Activated T-cell treated with anti-CD3 and anti-CD28 coated beads, Interleukin-2, amount 50 U/mL, for 72 hours (primary cell): ENCODE data around the gene GSDMA. TPM values are rescaled to one million over a fixed set of nuclear protein-coding genes. Genes with fewer than 3 reads are reported as not detected.
"Not testable (repeated sequence)": the region's sequence is repeated elsewhere in the genome, so short reads cannot be mapped to it uniquely, and the experiment has no call there.

Experiments used
- ATAC-seq, 2 donors: fragments of 150-1000 bp; cut with Tn5 transposase; replicated peaks in 1 of 2; 2 replicates each; pipeline ENCODE4 v1.10.0; 2021; ENCODE audit warnings: moderate library complexity in 2 of 2, mild to moderate bottlenecking in 1 of 2
- DNase-seq, 2 donors: peaks; one replicate each; pipeline ENCODE4 v3.0.0; 2021 to 2022; ENCODE audit warnings: mixed read lengths in 1 of 2
- H3K27ac Mint-ChIP-seq: one replicate; pipeline ENCODE4 v1.8.0; 2022; ENCODE audit warnings: mild to moderate bottlenecking, moderate library complexity, mixed read lengths
- H3K27me3 Mint-ChIP-seq: one replicate; pipeline ENCODE4 v1.8.0; 2022; ENCODE audit warnings: low read depth, mixed read lengths
- H3K36me3 Mint-ChIP-seq, 2 donors: one replicate each; pipeline ENCODE4 v1.8.0; 2022; ENCODE audit warnings: mixed read lengths in 2 of 2, mild to moderate bottlenecking in 1 of 2; ENCODE audit not compliant: insufficient read depth in 2 of 2
- H3K4me1 Mint-ChIP-seq: one replicate; pipeline ENCODE4 v1.8.0; 2022; ENCODE audit warnings: low read depth, mixed read lengths
- H3K4me3 Mint-ChIP-seq, 2 donors: one replicate each; pipeline ENCODE4 v1.8.0; 2022; ENCODE audit warnings: mild to moderate bottlenecking in 2 of 2, mixed read lengths in 2 of 2, moderate library complexity in 2 of 2
- H3K9me3 Mint-ChIP-seq, 2 donors: one replicate each; pipeline ENCODE4 v1.8.0; 2022; ENCODE audit warnings: mixed read lengths in 2 of 2
- total RNA-seq, 2 donors: library from RNA; stranded (reverse); gene quantifications; one replicate each; pipeline ENCODE4 v1.2.3, GENCODE V29; 2022

GSDMA gene
- total RNA-seq, 2 donors from 2014 or later: 2.1 to 4.6 TPM

DNA sequence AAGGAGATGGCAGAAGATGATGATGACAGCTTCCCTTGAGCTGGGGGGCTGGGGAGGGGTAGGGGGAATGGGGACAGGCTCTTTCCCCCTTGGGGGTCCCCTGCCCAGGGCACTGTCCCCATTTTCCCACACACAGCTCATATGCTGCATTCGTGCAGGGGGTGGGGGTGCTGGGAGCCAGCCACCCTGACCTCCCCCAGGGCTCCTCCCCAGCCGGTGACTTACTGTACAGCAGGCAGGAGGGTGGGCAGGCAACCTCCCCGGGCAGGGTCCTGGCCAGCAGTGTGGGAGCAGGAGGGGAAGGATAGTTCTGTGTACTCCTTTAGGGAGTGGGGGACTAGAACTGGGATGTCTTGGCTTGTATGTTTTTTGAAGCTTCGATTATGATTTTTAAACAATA is 34.7 kb downstream of the GSDMA start:
- Mint-ChIP-seq H3K4me3 (no peak overlapping the region), H3K9me3 (no peaks in the 10 kb centered on the region), H3K27ac (no peak overlapping the region), H3K27me3 (no peaks in the 10 kb centered on the region), H3K36me3 (peaks cover 13 to 25% of the 10 kb centered on the region in 2 donors), H3K4me1 (peaks cover 11% of the 10 kb centered on the region)
- DNase-seq (no peak), ATAC-seq (no peak)

DNA sequence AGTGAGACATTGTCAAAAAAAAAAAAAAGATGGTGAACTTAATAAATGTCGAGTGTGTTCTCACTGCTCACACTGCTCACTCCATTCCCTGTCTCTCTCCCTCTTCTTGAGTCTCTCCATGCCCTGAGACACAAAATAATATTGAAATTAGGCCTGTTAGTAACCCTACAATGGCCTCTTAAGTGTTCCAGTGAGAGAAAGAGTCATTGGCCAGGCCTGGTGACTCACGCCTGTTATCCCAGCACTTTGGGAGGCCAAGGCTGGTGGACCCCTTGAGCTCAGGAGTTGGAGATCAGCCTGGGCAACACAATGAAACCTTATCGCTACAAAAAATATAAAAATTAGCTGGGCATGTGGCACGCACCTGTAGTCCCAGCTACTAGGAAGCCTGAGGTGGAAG is 36.3 kb downstream of the GSDMA start:
- H3K27ac Mint-ChIP-seq: peak overlapping the region; percentile 67
- no peaks in the 10 kb centered on the region for H3K9me3 Mint-ChIP-seq
- peaks cover 7 to 13% of the 10 kb centered on the region in 2 donors for H3K36me3 Mint-ChIP-seq
- no peaks in the 10 kb centered on the region for H3K27me3 Mint-ChIP-seq
- DNase-seq (no peak), ATAC-seq (no peak)
- H3K4me3 Mint-ChIP-seq: no peak overlapping the region
- H3K4me1 Mint-ChIP-seq: peaks cover 11% of the 10 kb centered on the region

DNA sequence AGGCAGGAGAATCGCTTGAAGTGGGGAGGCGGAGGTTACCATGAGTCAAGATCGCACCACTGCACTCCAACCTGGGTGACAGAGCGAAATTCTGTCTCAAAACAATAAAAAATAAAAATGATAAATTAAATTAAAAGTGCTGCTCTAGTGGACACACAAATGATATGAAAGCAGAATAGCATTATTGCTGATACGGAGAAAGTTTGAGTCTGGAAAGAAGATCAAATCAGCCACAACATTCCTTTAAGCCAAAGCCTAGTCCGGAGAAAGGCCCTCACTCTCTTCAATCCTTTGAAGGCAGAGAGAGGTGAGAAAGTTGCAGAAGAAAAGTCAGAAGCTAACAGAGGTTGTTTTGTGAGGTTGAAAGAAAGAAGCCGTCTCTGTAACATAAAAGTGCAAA is 37.4 kb downstream of the GSDMA start:
- no peaks in the 10 kb centered on the region for H3K27me3 Mint-ChIP-seq
- peaks cover 11% of the 10 kb centered on the region for H3K4me1 Mint-ChIP-seq
- H3K36me3 Mint-ChIP-seq: peaks cover 7 to 8% of the 10 kb centered on the region in 2 donors
- ATAC-seq (no peak), DNase-seq (no peak)
- H3K4me3 Mint-ChIP-seq: no peak overlapping the region
- no peaks in the 10 kb centered on the region for H3K9me3 Mint-ChIP-seq
- H3K27ac Mint-ChIP-seq: no peak overlapping the region

DNA sequence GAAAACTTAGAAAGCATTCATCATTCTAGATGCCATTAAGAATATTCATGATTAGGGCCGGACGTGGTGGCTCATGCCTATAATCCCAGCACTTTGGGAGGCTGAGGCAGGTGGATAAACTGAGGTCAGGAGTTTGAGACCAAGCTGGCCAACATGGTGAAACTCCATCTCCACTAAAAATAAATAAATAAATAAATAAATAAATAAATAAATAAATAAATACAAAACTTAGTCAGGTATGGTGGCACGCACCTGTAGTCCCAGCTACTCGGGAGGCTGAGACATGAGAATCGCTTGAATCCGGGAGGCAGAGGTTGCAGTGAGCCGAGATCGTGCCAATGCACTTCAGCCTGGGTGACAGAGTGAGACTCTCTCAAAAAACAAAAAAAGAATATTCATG is 38.5 kb downstream of the GSDMA start:
- DNase-seq, ATAC-seq, H3K4me3 Mint-ChIP-seq, H3K36me3 Mint-ChIP-seq, H3K27me3 Mint-ChIP-seq, H3K27ac Mint-ChIP-seq, H3K9me3 Mint-ChIP-seq: not testable (repeated sequence)
- H3K4me1 Mint-ChIP-seq: peaks cover 11% of the 10 kb centered on the region

DNA sequence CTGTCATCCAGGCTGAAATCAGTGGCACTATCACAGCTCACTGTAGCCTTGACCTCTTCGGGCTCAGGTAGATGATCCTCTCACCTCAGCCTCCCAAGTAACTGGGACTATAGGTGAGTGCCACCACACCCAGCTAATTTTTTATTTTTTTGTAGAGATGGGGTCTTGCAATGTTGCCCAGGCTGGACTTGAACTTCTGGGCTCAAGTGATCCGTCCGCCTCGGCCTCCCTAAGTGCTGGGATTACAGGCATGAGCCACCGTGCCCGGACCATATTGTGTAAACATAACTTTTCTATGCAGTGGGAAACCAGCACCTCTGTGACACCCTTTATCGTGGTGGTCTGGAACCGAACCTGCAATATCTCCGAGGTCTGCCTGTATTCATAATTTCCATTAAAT is 41.3 kb downstream of the GSDMA start:
- DNase-seq (no peak), ATAC-seq (no peak)
- Mint-ChIP-seq H3K4me3 (no peak overlapping the region), H3K4me1 (peaks cover 6% of the 10 kb centered on the region), H3K27me3 (no peaks in the 10 kb centered on the region), H3K9me3 (no peaks in the 10 kb centered on the region), H3K27ac (no peak overlapping the region), H3K36me3 (no peaks in the 10 kb centered on the region)

DNA sequence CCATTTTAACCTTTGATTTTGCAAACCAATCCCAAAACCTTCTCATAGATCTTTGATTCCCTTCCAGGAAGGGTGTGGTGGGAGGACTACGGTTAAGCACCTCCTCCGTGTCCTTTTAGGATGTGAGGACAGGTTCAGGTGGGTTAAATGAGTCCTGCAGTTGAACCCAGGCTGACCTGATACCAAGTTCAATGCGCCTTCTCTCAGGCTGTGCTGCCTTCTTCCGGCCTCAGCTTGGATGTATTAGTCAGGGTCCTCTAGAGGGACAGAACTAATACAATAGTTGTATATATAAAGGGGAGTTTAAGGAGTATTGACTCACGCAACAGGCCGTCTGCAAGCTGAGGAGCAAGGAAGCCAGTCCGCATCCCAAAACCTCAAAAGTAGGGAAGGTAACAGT is 41.9 kb downstream of the GSDMA start:
- no peak overlapping the region for H3K27ac Mint-ChIP-seq
- no peaks in the 10 kb centered on the region for H3K27me3 Mint-ChIP-seq
- no peaks in the 10 kb centered on the region for H3K36me3 Mint-ChIP-seq
- ATAC-seq: no peak
- no peaks in the 10 kb centered on the region for H3K4me1 Mint-ChIP-seq
- no peak for DNase-seq
- no peaks in the 10 kb centered on the region for H3K9me3 Mint-ChIP-seq
- H3K4me3 Mint-ChIP-seq: no peak overlapping the region

DNA sequence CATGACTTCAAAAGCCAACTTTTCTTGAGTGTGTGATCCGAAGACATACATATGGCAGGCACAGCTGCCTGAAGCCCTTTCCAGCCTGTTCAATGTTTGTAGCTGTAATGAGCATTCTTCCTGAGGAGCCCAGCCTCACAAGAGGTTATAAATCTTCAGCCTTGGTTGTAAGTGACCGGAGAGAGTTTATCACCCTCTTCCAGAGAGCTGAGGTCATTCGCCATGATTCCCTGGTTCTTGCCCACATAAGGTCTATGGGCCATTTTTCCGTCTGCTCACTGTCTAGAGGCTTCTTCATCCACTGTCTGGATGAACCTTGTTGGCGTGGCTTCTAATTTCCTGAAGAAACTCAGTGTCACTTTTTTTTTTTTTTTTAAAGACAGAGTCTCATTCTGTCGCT is 42.7 kb downstream of the GSDMA start:
- H3K9me3 Mint-ChIP-seq: no peaks in the 10 kb centered on the region
- no peak overlapping the region for H3K4me3 Mint-ChIP-seq
- no peaks in the 10 kb centered on the region for H3K36me3 Mint-ChIP-seq
- no peak for ATAC-seq
- no peak overlapping the region for H3K27ac Mint-ChIP-seq
- H3K4me1 Mint-ChIP-seq: no peaks in the 10 kb centered on the region
- no peak for DNase-seq
- no peaks in the 10 kb centered on the region for H3K27me3 Mint-ChIP-seq

DNA sequence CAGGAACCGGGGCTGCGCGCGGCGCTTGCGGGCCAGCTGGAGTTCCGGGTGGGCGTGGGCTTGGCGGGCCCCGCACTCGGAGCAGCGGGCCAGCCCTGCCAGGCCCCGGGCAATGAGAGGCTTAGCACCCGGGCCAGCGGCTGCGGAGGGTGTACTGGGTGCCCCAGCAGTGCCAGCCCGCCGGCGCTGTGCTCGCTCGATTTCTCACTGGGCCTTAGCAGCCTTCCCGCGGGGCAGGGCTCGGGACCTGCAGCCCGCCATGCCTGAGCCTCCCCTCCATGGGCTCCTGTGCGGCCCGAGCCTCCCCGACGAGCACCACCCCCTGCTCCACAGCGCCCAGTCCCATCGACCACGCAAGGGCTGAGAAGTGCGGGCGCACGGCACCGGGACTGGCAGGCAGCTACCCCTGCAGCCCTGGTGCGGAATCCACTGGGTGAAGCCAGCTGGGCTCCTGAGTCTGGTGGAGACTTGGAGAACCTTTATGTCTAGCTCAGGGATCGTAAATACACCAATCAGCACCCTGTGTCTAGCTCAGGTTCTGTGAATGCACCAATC is 48.2 kb downstream of the GSDMA start:
- not testable (repeated sequence) for DNase-seq, H3K27me3 Mint-ChIP-seq, H3K9me3 Mint-ChIP-seq, H3K36me3 Mint-ChIP-seq, H3K4me3 Mint-ChIP-seq, H3K27ac Mint-ChIP-seq, ATAC-seq
- H3K4me1 Mint-ChIP-seq: peaks cover 10% of the 10 kb centered on the region

DNA sequence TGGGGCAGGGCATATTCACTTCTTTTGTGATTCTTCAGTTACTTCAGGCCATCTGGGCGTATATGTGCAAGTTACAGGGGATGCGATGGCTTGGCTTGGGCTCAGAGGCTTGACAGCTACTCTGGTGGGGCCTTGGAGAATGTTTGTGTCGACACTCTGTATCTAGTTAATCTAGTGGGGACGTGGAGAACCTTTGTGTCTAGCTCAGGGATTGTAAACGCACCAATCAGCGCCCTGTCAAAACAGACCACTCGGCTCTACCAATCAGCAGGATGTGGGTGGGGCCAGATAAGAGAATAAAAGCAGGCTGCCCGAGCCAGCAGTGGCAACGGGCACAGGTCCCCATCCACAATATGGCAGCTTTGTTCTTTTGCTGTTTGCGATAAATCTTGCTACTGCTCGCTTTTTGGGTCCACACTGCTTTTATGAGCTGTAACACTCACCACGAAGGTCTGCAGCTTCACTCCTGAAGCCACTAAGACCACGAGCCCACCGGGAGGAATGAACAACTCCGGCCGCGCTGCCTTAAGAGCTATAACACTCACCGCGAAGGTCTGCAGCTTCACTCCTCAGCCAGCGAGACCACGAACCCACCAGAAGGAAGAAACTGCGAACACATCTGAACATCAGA is 49.3 kb downstream of the GSDMA start:
- not testable (repeated sequence) for H3K27me3 Mint-ChIP-seq

DNA sequence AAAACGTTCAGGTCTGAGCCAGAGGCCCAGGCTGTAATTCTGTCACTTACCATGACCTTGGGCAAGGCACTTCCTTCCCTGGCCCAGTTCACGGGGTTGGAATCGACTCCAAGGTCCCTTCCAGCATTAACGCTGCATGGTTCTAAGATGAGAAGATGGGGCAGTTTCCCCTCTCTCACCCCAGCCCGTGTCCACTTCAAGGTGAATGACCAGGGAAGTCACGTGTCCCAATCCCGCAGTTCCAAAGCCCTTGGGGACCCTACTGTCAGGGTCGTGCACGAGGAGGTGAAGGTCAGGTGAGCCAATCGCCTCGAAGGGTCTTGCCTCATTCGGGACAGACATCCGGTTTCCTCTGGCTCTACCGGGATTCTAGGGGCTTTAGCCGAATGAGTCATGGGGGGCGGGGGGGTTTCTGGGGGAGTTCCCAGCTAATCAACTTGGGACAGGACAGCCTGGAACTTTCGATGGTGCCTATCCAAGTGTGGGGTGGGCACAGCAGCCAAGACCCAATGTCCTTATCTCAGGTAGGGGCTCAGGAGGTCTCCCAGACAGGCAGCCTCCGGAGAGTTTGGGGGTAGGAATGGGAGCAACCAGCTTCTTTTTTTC is 51.7 kb downstream of the GSDMA start:
- no peak for ATAC-seq
- Mint-ChIP-seq H3K27me3 (no peaks in the 10 kb centered on the region), H3K4me1 (peaks cover 10% of the 10 kb centered on the region), H3K4me3 (no peak overlapping the region), H3K9me3 (no peaks in the 10 kb centered on the region), H3K27ac (no peak overlapping the region), H3K36me3 (no peaks in the 10 kb centered on the region)
- DNase-seq: no peak

More for the DNA sequence above, 49.3 kb downstream of the GSDMA start:
- H3K4me1 Mint-ChIP-seq: peaks cover 10% of the 10 kb centered on the region
- H3K9me3 Mint-ChIP-seq, H3K27ac Mint-ChIP-seq, ATAC-seq, H3K4me3 Mint-ChIP-seq, H3K36me3 Mint-ChIP-seq, DNase-seq: not testable (repeated sequence)

DNA sequence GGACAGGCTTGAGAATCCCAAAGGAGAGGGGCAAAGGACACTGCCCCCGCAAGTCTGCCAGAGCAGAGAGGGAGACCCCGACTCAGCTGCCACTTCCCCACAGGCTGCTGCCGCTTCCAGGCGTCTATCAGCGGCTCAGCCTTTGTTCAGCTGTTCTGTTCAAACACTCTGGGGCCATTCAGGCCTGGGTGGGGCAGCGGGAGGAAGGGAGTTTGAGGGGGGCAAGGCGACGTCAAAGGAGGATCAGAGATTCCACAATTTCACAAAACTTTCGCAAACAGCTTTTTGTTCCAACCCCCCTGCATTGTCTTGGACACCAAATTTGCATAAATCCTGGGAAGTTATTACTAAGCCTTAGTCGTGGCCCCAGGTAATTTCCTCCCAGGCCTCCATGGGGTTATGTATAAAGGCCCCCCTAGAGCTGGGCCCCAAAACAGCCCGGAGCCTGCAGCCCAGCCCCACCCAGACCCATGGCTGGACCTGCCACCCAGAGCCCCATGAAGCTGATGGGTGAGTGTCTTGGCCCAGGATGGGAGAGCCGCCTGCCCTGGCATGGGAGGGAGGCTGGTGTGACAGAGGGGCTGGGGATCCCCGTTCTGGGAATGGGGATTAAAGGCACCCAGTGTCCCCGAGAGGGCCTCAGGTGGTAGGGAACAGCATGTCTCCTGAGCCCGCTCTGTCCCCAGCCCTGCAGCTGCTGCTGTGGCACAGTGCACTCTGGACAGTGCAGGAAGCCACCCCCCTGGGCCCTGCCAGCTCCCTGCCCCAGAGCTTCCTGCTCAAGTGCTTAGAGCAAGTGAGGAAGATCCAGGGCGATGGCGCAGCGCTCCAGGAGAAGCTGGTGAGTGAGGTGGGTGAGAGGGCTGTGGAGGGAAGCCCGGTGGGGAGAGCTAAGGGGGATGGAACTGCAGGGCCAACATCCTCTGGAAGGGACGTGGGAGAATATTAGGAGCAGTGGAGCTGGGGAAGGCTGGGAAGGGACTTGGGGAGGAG is 52.5 kb downstream of the GSDMA start, which contains the start of gene CSF3:
Gene CSF3 (plus strand): TSS at position 436 of the 993 bp plus-strand sequence. CDS start 35 bp downstream, at position 471.
- Mint-ChIP-seq H3K27me3 (no peaks in the 10 kb centered on the region), H3K4me3 (no peak within 1 kb of the TSS), H3K4me1 (peaks cover 10% of the 10 kb centered on the region), H3K9me3 (no peaks in the 10 kb centered on the region), H3K27ac (no peak within 1 kb of the TSS), H3K36me3 (no peaks in the 10 kb centered on the region)
- ATAC-seq: no peak
- no peak for DNase-seq

DNA sequence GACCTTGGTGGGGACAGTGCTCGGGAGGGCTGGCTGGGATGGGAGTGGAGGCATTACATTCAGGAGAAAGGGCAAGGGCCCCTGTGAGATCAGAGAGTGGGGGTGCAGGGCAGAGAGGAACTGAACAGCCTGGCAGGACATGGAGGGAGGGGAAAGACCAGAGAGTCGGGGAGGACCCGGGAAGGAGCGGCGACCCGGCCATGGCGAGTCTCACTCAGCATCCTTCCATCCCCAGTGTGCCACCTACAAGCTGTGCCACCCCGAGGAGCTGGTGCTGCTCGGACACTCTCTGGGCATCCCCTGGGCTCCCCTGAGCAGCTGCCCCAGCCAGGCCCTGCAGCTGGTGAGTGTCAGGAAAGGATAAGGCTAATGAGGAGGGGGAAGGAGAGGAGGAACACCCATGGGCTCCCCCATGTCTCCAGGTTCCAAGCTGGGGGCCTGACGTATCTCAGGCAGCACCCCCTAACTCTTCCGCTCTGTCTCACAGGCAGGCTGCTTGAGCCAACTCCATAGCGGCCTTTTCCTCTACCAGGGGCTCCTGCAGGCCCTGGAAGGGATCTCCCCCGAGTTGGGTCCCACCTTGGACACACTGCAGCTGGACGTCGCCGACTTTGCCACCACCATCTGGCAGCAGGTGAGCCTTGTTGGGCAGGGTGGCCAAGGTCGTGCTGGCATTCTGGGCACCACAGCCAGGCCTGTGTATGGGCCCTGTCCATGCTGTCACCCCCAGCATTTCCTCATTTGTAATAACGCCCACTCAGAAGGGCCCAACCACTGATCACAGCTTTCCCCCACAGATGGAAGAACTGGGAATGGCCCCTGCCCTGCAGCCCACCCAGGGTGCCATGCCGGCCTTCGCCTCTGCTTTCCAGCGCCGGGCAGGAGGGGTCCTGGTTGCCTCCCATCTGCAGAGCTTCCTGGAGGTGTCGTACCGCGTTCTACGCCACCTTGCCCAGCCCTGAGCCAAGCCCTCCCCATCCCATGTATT is 53.5 kb downstream of the GSDMA start:
- no peak for ATAC-seq
- no peak overlapping the region for H3K4me3 Mint-ChIP-seq

More for the DNA sequence above, 53.5 kb downstream of the GSDMA start:
- Mint-ChIP-seq H3K27me3 (no peaks in the 10 kb centered on the region), H3K27ac (no peak overlapping the region), H3K9me3 (no peaks in the 10 kb centered on the region), H3K36me3 (no peaks in the 10 kb centered on the region), H3K4me1 (peaks cover 10% of the 10 kb centered on the region)
- no peak for DNase-seq
